Left ventricle myocardium superior (tissue), 1 donor: ENCODE measurements around the gene WDR17. TPM values are rescaled to one million over a fixed set of nuclear protein-coding genes. Genes with fewer than 3 reads are reported as not detected.

Experiments
- ATAC-seq: fragments of 200-7000 bp; cut with Tn5 transposase; one replicate; pipeline ENCODE4 v1.9.1; 2020; ENCODE audit warnings: mild to moderate bottlenecking, moderate library complexity
- DNase-seq: peaks from one replicate; pipeline ENCODE4 v3.0.0-alpha.2; 2020
- intact Hi-C: fragments of 100-400 bp; cut with micrococcal nuclease; formaldehyde crosslinking; loops from one replicate; pipeline ENCODE4 v1.11.0; 2022
- total RNA-seq: library from RNA; stranded (reverse); fragmentation: NEBNext Ultra II Directional; extraction: Animal tissue kit (Norgen Biotek cat#: 25700); gene quantifications from one replicate; pipeline ENCODE4 v1.2.1, GENCODE V29; 2021
- donor health status: DM: no; HTN: yes; CAD: no; lungs with severe emphysema.

WDR17 gene
- total RNA-seq, 1 donor from 2014 or later = 0.25 TPM

- no peak for ATAC-seq
- intact Hi-C loops = no loop called here
- DNase-seq = no peak
Measured at GRCh38 chr4:176229645-176230044, 164.0 kb downstream of the WDR17 start.

Other genes starting within 250 kb of the WDR17 start
- not detected for gene SPATA4, start 129.7 kb downstream of the WDR17 start, total RNA-seq
- 3.1 TPM for gene ASB5, start 203.4 kb downstream of the WDR17 start, total RNA-seq